Measurements from ENCODE around the gene BCLAF1. TPM values are rescaled to one million over a fixed set of nuclear protein-coding genes. Genes with fewer than 3 reads are reported as not detected.

The BCLAF1 gene
- total RNA-seq, result 130 and 159 TPM in 2 replicates

DNA sequence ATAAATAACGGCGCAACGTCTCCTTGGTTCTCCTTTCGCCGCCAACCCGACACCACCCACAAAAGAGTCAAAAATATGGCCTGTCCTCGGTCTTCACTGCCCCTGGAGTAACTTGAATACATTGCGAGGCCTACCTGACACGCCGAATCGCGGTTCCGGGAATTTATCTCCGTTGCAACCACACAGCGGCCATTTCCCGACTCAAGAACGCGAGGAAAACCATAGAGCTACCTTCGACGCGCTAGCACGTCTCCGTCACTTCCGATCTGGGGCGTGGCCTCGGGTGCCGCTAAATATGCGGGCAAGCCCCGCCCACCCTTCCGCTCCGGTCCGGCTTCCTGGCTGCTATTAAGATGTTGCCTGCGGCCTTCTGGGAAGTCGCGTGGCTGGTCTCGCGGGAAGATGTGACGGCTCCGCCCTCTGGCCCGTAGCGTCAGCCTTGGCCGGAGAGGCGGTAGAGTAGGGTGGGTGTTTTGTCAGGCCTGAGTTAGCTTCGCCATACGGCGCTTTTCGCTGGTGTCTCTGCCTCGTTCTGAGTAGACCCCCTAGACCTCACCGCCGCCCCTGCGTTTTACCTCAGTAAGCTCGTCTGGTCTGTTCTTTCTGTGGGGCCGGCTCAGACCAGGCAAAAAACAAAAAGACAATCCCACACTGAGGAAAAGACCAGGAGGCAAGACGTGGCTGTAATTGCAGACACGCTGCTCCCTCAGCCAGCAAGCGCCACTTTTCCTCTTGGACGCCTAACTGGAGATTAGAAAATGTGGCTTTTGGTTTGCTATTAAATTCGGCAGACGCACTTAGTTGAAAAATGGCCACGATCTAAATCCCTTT lies at the start of gene BCLAF1:
Gene BCLAF1 (minus strand): TSS at position 268 of the 831 bp plus-strand sequence. CDS start 9,980 bp downstream, outside the sequence.

DNA sequence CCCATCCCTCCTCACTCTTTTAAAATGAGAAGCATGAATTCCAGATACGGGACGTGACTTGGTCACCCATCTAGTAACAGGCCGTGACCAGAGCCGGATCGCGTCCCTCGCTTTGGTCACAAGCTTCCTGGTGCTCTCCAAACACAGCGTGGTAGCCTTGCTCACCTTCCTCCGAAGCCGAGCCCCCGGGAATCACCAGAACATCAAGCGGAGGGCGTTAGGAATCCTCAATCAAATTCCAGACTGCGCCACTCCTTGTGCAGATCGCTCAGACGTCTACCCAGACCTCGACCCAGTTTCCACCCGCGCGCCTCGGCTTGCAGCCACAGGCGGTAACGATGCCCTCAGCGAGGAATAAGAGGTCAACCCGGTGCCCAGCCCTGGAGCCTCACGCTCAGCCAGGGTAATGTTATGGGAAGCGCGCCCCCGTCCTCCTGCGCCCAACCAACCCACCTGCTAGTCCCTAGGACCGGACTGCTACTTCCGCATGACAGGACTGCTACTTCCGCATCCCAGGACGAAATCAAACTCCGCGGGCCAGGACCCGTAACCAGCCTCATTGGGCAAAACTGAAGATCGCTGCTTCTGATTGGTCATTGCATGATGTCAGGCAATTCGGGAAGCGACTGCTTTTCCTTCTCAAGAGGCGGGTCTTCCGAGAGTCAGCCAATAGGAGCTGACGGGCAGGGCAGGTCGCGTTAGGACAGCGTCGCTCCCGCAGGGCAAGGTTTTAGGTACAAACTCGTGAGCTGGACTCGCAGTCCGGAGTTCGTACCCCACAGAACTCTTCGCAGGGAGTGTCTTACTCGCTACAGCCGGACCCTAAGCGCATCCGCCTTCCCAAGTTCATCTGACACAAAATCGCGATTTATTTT lies 39.6 kb downstream of the BCLAF1 start, which contains the start of gene MTFR2:
Gene MTFR2 (minus strand): TSS at position 501 of the 875 bp plus-strand sequence. CDS start 1,212 bp downstream, outside the sequence.

Other genes with a start within 250 kb of the BCLAF1 start
- 1.3 and 3.2 TPM in 2 replicates for gene MTFR2, start 39.5 kb downstream of the BCLAF1 start, total RNA-seq